Measurements from ENCODE around the gene PRMT1.
"Not testable (repeated sequence)": the region's sequence is repeated elsewhere in the genome, so short reads cannot be mapped to it uniquely, and the experiment has no call there.

Gene PRMT1

GRCh38 chr19:49718511-49718910 is 41.4 kb downstream of the PRMT1 start:
- no peaks in the 10 kb centered on the region for H3K27me3 ChIP-seq (replicated peaks; ENCODE audit: control insufficient read depth, insufficient read depth, low read length)
- peaks cover 11% of the 10 kb centered on the region for H3K4me1 ChIP-seq (ENCODE audit: control insufficient read depth, insufficient read depth, low read length)
- H3K36me3 ChIP-seq (ENCODE audit: control insufficient read depth, insufficient read depth, low read length, severe bottlenecking), result no peaks in the 10 kb centered on the region
- H3K9me3 ChIP-seq (ENCODE audit: control insufficient read depth, low read length), result no peaks in the 10 kb centered on the region
- peak overlapping the region; percentile 96 for H3K4me3 ChIP-seq (ENCODE audit: low read length)
- peak; percentile 24 for DNase-seq (ENCODE audit: low read depth)
- H3K9ac ChIP-seq (ENCODE audit: low read length), result peak overlapping the region; percentile 96

GRCh38 chr19:49718991-49719390 is 41.9 kb downstream of the PRMT1 start:
- H3K4me1 ChIP-seq (ENCODE audit: control insufficient read depth, insufficient read depth, low read length), result peaks cover 11% of the 10 kb centered on the region
- H3K9ac ChIP-seq (ENCODE audit: low read length), result no peak overlapping the region
- no peaks in the 10 kb centered on the region for H3K36me3 ChIP-seq (ENCODE audit: control insufficient read depth, insufficient read depth, low read length, severe bottlenecking)
- no peaks in the 10 kb centered on the region for H3K27me3 ChIP-seq (replicated peaks; ENCODE audit: control insufficient read depth, insufficient read depth, low read length)
- peak overlapping the region; percentile 96 for H3K4me3 ChIP-seq (ENCODE audit: low read length)
- no peak for DNase-seq (ENCODE audit: low read depth)
- no peaks in the 10 kb centered on the region for H3K9me3 ChIP-seq (ENCODE audit: control insufficient read depth, low read length)

DNA sequence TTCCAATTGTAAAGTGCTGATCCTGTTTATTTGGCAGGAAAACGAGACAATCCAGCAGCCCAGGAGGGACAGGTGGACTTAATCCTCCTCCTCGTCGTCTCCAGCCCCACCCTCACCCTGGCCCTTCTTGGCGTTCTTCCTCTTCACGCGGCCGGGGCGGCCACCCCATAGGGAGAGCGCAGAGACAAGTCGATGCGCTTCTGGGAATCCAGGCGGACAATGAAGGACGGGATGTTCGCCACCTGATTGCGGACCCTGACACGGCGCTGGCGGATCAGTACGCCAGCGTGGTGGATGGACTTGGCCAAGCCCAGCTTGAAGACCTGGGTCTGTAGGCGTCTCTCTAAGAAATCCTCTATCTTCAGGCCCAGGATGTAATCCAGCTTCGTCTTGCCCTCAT is 42.3 kb downstream of the PRMT1 start:
- not testable (repeated sequence) for DNase-seq (ENCODE audit: low read depth); H3K4me3 ChIP-seq (ENCODE audit: low read length); H3K9me3 ChIP-seq (ENCODE audit: control insufficient read depth, low read length); H3K36me3 ChIP-seq (ENCODE audit: control insufficient read depth, insufficient read depth, low read length, severe bottlenecking); H3K27me3 ChIP-seq (replicated peaks; ENCODE audit: control insufficient read depth, insufficient read depth, low read length); H3K9ac ChIP-seq (ENCODE audit: low read length)
- peaks cover 14% of the 10 kb centered on the region for H3K4me1 ChIP-seq (ENCODE audit: control insufficient read depth, insufficient read depth, low read length)

DNA sequence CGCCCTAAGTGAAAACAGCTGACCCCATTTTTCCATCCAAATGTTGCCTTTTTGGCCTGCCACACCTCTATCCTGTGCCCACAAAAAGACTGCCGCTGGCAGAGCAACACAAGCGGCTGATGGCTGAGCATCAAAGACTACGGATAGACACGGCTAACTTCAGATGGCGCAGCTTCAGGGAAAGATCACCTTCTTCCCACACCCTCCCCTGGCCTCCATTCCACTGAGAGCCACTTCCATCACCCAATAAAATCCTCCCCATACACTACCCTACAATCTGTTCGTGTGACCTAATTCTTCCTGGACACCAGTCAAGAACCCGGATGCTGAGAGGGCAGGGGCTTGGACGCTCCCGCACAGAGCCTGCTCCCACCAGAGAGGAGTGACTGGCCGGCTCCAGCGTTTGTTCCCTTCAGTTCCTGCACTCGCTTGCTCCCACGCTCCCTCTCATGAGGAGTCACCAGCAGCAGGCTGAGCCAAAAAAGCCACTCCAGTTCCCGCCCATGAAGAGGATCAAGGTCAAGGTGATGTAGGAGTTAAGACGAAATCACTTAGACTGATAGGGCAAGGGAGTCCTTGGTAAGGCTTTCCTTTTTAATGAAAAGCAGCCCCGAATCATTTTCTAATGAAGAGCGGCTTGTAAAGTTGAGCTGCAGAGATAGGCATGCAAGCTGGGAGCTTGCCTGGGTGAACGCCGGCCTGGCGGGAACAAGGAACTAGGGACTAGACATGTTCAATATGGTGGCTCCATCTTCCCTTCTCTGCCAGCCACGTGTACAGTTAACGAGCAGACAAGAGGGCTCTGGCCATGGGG is 50.4 kb downstream of the PRMT1 start:
- Histone ChIP-seq H3K4me1 (ENCODE audit: control insufficient read depth, insufficient read depth, low read length) (peaks cover 17% of the 10 kb centered on the region), H3K9ac (ENCODE audit: low read length) (peak overlapping the region; percentile 31), H3K4me3 (ENCODE audit: low read length) (peak overlapping the region; percentile 57), H3K9me3 (ENCODE audit: control insufficient read depth, low read length) (no peaks in the 10 kb centered on the region), H3K36me3 (ENCODE audit: control insufficient read depth, insufficient read depth, low read length, severe bottlenecking) (peaks cover 4% of the 10 kb centered on the region), H3K27me3 (replicated peaks; ENCODE audit: control insufficient read depth, insufficient read depth, low read length) (no peaks in the 10 kb centered on the region)
- DNase-seq (ENCODE audit: low read depth), result no peak

DNA sequence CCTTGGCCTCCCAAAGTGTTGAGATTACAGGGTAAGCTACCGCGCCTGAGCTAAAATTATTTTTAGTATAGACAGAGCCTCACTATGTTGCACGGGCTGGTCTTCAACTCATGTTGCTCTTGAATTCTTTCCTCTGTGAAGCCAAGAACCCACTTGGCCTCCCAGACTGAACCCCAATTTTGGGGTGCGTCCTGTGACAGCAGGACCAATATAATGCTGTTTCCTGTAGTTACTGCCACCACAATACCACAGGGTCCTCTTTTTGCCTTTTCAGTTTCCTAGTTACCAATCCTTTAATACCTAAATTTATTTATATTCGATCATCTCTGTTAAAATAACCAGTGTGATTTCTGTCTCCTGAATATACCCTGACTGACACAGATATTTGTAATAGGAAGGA is 53.1 kb downstream of the PRMT1 start:
- Histone ChIP-seq H3K36me3 (ENCODE audit: control insufficient read depth, insufficient read depth, low read length, severe bottlenecking) (peaks cover 4% of the 10 kb centered on the region), H3K4me1 (ENCODE audit: control insufficient read depth, insufficient read depth, low read length) (peaks cover 12% of the 10 kb centered on the region), H3K27me3 (replicated peaks; ENCODE audit: control insufficient read depth, insufficient read depth, low read length) (no peaks in the 10 kb centered on the region), H3K9me3 (ENCODE audit: control insufficient read depth, low read length) (no peaks in the 10 kb centered on the region), H3K9ac (ENCODE audit: low read length) (no peak overlapping the region), H3K4me3 (ENCODE audit: low read length) (no peak overlapping the region)
- DNase-seq (ENCODE audit: low read depth), result no peak

Measured in adipocyte (in vitro differentiated cells).